Effector memory CD8-positive, alpha-beta T cell (primary cell): ENCODE measurements around the gene C7.
"Not testable (repeated sequence)": the region's sequence is repeated elsewhere in the genome, so short reads cannot be mapped to it uniquely, and the experiment has no call there.

ENCODE experiments used
- ATAC-seq: fragments of 150-1000 bp; cut with Tn5 transposase; replicated peaks from 2 replicates; pipeline ENCODE4 v1.10.0; 2021; ENCODE audit warnings: mild to moderate bottlenecking, moderate library complexity
- DNase-seq, 3 experiments: peaks; one replicate each; pipeline ENCODE4 v3.0.0; 2021
- H3K27ac Mint-ChIP-seq, 2 donors: one replicate each; pipeline ENCODE4 v1.8.0; 2022; ENCODE audit warnings: mild to moderate bottlenecking in 2 of 2, mixed read lengths in 2 of 2, moderate library complexity in 2 of 2
- H3K27me3 Mint-ChIP-seq, 2 donors: one replicate each; pipeline ENCODE4 v1.8.0; 2022; ENCODE audit warnings: mixed read lengths in 2 of 2
- H3K36me3 Mint-ChIP-seq: one replicate; pipeline ENCODE4 v1.8.0; 2022; ENCODE audit warnings: mild to moderate bottlenecking, moderate library complexity, mixed read lengths; ENCODE audit not compliant: insufficient read depth
- H3K4me1 Mint-ChIP-seq, 2 donors: one replicate each; pipeline ENCODE4 v1.8.0; 2022; ENCODE audit warnings: low read depth in 2 of 2, mixed read lengths in 2 of 2
- H3K4me3 Mint-ChIP-seq, 2 donors: one replicate each; pipeline ENCODE4 v1.8.0; 2022; ENCODE audit warnings: mild to moderate bottlenecking in 2 of 2, mixed read lengths in 2 of 2, moderate library complexity in 2 of 2
- H3K9me3 Mint-ChIP-seq, 2 donors: one replicate each; pipeline ENCODE4 v1.8.0; 2022; ENCODE audit warnings: mixed read lengths in 2 of 2

C7 gene

GRCh38 chr5:40895440-40896425 is 13.6 kb upstream of the C7 start:
- not testable (repeated sequence) for H3K9me3 Mint-ChIP-seq, H3K4me1 Mint-ChIP-seq, H3K36me3 Mint-ChIP-seq, DNase-seq, H3K4me3 Mint-ChIP-seq, H3K27ac Mint-ChIP-seq, ATAC-seq
- H3K27me3 Mint-ChIP-seq: peaks cover 19 to 30% of the 10 kb centered on the region in 2 donors

- Mint-ChIP-seq H3K4me3 (no peak overlapping the region), H3K27me3 (peaks cover 14 to 21% of the 10 kb centered on the region in 2 donors), H3K36me3 (no peaks in the 10 kb centered on the region), H3K27ac (no peak overlapping the region), H3K9me3 (no peaks in the 10 kb centered on the region), H3K4me1 (peaks cover 0 to 4% of the 10 kb centered on the region in 2 donors)
- DNase-seq: peak in 1 of 3 experiments; percentile 8
- ATAC-seq: peak; percentile 58
Observed at GRCh38 chr5:40904205-40904993, 4.9 kb upstream of the C7 start.

GRCh38 chr5:40904994-40905306 is 4.3 kb upstream of the C7 start:
- peaks cover 0 to 4% of the 10 kb centered on the region in 2 donors for H3K4me1 Mint-ChIP-seq
- peaks cover 19 to 26% of the 10 kb centered on the region in 2 donors for H3K27me3 Mint-ChIP-seq
- H3K36me3 Mint-ChIP-seq: no peaks in the 10 kb centered on the region
- H3K9me3 Mint-ChIP-seq: no peaks in the 10 kb centered on the region
- no peak overlapping the region for H3K4me3 Mint-ChIP-seq
- no peak overlapping the region for H3K27ac Mint-ChIP-seq
- DNase-seq (no peak), ATAC-seq (no peak)

- Mint-ChIP-seq H3K27me3 (peaks cover 25 to 32% of the 10 kb centered on the region in 2 donors), H3K9me3 (no peaks in the 10 kb centered on the region), H3K4me3 (no peak overlapping the region), H3K4me1 (peaks cover 0 to 4% of the 10 kb centered on the region in 2 donors), H3K27ac (no peak overlapping the region), H3K36me3 (no peaks in the 10 kb centered on the region)
- ATAC-seq (no peak), DNase-seq (no peak)
Observed at GRCh38 chr5:40906351-40906751, 2.9 kb upstream of the C7 start.

- ATAC-seq: no peak
- H3K27ac Mint-ChIP-seq: no peak overlapping the region
- DNase-seq: no peak
- H3K4me1 Mint-ChIP-seq: peaks cover 0 to 3% of the 10 kb centered on the region in 2 donors
- no peaks in the 10 kb centered on the region for H3K36me3 Mint-ChIP-seq
- H3K9me3 Mint-ChIP-seq: no peaks in the 10 kb centered on the region
- H3K27me3 Mint-ChIP-seq: peaks cover 40 to 48% of the 10 kb centered on the region in 2 donors
- H3K4me3 Mint-ChIP-seq: no peak overlapping the region
Observed at GRCh38 chr5:40909723-40910122, 426 bp downstream of the C7 start.

- ATAC-seq: no peak
- H3K36me3 Mint-ChIP-seq: no peaks in the 10 kb centered on the region
Observed at GRCh38 chr5:40911266-40911665, 2.0 kb downstream of the C7 start.

GRCh38 chr5:40914835-40915234 is 5.5 kb downstream of the C7 start:
- no peak overlapping the region for H3K27ac Mint-ChIP-seq
- H3K36me3 Mint-ChIP-seq: no peaks in the 10 kb centered on the region
- no peaks in the 10 kb centered on the region for H3K4me1 Mint-ChIP-seq
- H3K4me3 Mint-ChIP-seq: no peak overlapping the region
- no peaks in the 10 kb centered on the region for H3K9me3 Mint-ChIP-seq
- DNase-seq (no peak), ATAC-seq (no peak)
- H3K27me3 Mint-ChIP-seq: peaks cover 44 to 54% of the 10 kb centered on the region in 2 donors

More at GRCh38 chr5:40911266-40911665, 2.0 kb downstream of the C7 start:
- Mint-ChIP-seq H3K27ac (no peak overlapping the region), H3K27me3 (peaks cover 50 to 54% of the 10 kb centered on the region in 2 donors), H3K4me3 (no peak overlapping the region), H3K9me3 (no peaks in the 10 kb centered on the region), H3K4me1 (no peaks in the 10 kb centered on the region)
- DNase-seq: no peak

- Mint-ChIP-seq H3K36me3 (no peaks in the 10 kb centered on the region), H3K27ac (no peak overlapping the region)
- no peak for DNase-seq
Observed at GRCh38 chr5:40915341-40915926, 6.1 kb downstream of the C7 start.

GRCh38 chr5:40916226-40916625 is 6.9 kb downstream of the C7 start:
- H3K4me3 Mint-ChIP-seq: no peak overlapping the region
- no peaks in the 10 kb centered on the region for H3K36me3 Mint-ChIP-seq
- peaks cover 41 to 51% of the 10 kb centered on the region in 2 donors for H3K27me3 Mint-ChIP-seq
- DNase-seq (no peak), ATAC-seq (no peak)
- H3K4me1 Mint-ChIP-seq: no peaks in the 10 kb centered on the region
- no peaks in the 10 kb centered on the region for H3K9me3 Mint-ChIP-seq
- H3K27ac Mint-ChIP-seq: no peak overlapping the region

More at GRCh38 chr5:40915341-40915926, 6.1 kb downstream of the C7 start:
- no peak overlapping the region for H3K4me3 Mint-ChIP-seq
- no peaks in the 10 kb centered on the region for H3K4me1 Mint-ChIP-seq
- peaks cover 45 to 53% of the 10 kb centered on the region in 2 donors for H3K27me3 Mint-ChIP-seq
- H3K9me3 Mint-ChIP-seq: no peaks in the 10 kb centered on the region
- no peak for ATAC-seq

GRCh38 chr5:40928886-40929448 is 19.7 kb downstream of the C7 start:
- H3K27me3 Mint-ChIP-seq: peaks cover 0 to 22% of the 10 kb centered on the region in 2 donors
- H3K36me3 Mint-ChIP-seq: no peaks in the 10 kb centered on the region
- DNase-seq (no peak), ATAC-seq (no peak)
- H3K27ac Mint-ChIP-seq: no peak overlapping the region
- no peaks in the 10 kb centered on the region for H3K4me1 Mint-ChIP-seq
- H3K4me3 Mint-ChIP-seq: no peak overlapping the region
- peaks cover 9 to 12% of the 10 kb centered on the region in 2 donors for H3K9me3 Mint-ChIP-seq

- Mint-ChIP-seq H3K4me3 (no peak overlapping the region), H3K27ac (no peak overlapping the region), H3K36me3 (no peaks in the 10 kb centered on the region), H3K27me3 (peaks cover 0 to 11% of the 10 kb centered on the region in 2 donors), H3K4me1 (no peaks in the 10 kb centered on the region), H3K9me3 (no peaks in the 10 kb centered on the region)
- DNase-seq (no peak), ATAC-seq (no peak)
Observed at GRCh38 chr5:40932766-40933165, 23.5 kb downstream of the C7 start.

GRCh38 chr5:40937075-40937474 is 27.8 kb downstream of the C7 start:
- Mint-ChIP-seq H3K4me3 (no peak overlapping the region), H3K27me3 (peaks cover 0 to 23% of the 10 kb centered on the region in 2 donors), H3K36me3 (no peaks in the 10 kb centered on the region), H3K27ac (no peak overlapping the region), H3K9me3 (no peaks in the 10 kb centered on the region), H3K4me1 (no peaks in the 10 kb centered on the region)
- no peak for ATAC-seq
- no peak for DNase-seq

- no peak for ATAC-seq
- no peaks in the 10 kb centered on the region for H3K9me3 Mint-ChIP-seq
- no peak overlapping the region for H3K27ac Mint-ChIP-seq
- no peak for DNase-seq
- no peaks in the 10 kb centered on the region for H3K36me3 Mint-ChIP-seq
- no peaks in the 10 kb centered on the region for H3K4me1 Mint-ChIP-seq
- H3K4me3 Mint-ChIP-seq: no peak overlapping the region
- H3K27me3 Mint-ChIP-seq: peaks cover 0 to 12% of the 10 kb centered on the region in 2 donors
Observed at GRCh38 chr5:40939753-40940152, 30.5 kb downstream of the C7 start.
